ENCODE results near the gene IL24.

The IL24 gene

DNA sequence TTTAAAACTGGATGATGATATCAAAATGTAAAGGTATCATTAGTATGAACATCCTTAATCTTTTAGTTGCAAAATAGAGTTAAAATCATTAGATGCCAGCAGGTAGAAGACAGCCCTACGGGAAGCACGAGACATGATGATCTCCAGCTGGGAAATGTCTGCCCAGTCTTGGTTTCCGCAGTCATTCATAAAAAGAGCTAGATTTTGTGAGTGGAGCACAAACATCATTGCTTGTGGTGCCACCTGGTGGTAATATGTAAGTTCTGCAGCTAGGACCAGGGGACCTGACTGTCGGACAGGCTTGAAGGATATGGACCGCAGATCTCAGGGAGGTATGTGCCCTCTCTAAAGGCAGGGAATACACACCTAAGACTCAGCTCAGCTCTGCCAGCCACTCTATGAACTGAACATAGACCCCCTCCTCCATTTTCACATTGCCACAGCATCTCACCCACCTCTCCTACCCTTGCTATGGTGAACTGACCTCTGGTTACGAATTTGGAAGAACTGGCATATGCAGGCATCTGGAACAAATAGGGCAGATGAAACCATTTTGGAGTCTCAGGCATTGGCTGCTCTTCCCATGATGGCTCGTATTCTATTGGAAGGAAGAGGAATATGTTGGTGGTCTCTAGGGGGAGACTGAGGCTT, 15.3 kb downstream of the IL24 start:
- TF ChIP-seq CTCF (IDR thresholded peaks at IDR 0.05; ENCODE audit: low read depth, low read length) = peak; percentile 65
- H3K4me3 ChIP-seq (ENCODE audit: low read depth, low read length) = no peak overlapping the region

DNA sequence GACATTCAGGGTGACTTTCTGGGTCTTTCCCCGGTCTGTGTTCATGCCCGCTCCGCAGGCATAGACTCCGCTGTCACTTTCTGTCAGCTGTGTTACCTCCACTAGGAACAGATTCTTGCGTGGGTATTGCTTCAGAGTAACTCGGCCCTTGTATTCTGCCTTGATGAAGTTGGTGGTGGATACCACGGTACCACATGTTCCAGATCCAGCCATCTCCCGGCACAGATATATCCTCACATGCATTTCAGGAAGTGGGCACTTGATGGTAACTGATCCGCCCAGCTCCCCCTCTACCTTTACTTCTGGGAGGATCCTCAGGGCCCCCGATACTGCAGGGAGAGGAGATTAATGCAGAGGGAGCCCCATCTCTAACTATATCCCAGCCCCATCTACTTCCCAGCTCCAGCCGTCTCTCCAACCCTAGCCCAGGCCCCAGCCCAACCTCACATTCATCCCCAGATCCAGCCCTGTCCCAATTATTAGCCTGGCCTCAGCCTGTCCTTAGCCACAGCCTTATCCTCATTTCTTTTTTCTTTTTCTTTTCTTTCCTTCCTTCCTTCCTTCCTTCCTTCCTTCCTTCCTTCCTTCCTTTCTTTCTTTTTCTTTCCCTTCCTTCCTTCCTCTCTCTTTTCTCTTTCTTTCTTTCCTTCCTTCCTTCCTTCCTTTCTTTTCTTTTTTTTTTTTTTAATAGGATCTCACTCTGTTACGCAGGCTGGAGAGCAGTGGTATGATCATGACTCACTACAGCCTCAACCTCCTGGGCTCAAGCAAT, 16.7 kb downstream of the IL24 start:
- no peak for TF ChIP-seq CTCF (IDR thresholded peaks at IDR 0.05; ENCODE audit: low read depth, low read length)
- no peak overlapping the region for H3K4me3 ChIP-seq (ENCODE audit: low read depth, low read length)

DNA sequence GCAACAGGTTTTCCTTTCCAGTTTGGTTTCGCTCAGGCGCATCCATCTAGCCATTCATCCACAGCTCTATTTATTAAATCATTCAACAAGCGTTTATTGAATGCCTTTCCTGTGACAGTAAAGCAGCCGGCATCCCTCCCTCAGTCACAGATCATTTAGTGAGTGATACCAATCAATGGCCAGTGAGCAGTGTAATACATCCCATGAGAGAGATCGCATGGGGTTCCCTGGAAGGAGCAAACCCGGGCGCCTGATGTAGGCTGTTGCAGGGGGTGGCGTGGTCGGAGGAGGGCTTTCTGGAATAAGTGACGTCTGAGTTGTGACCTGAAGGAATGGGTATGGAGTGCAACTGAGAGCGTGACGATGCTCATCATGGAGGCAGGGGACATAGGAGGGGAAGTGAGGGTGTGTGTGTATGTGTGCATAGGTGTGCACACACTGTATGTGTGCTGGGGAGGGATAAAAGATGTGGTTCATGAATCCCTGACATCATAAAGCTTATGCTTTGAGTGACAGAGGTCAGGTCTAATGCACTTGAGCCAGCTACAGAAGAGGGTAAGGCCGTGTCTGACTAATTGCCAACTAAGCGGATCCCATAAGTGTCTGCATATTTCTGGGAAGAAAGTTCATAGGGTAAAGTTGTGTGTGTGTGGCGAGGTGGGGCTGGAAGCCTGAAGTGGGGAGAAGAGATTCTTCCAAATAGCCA, 17.9 kb downstream of the IL24 start:
- no peak for TF ChIP-seq CTCF (IDR thresholded peaks at IDR 0.05; ENCODE audit: low read depth, low read length)

GRCh38 chr1:206916000-206916709, 18.9 kb downstream of the IL24 start:
- no peak for TF ChIP-seq CTCF (IDR thresholded peaks at IDR 0.05; ENCODE audit: low read depth, low read length)
- no peak overlapping the region for H3K4me3 ChIP-seq (ENCODE audit: low read depth, low read length)

More for the DNA sequence above, 17.9 kb downstream of the IL24 start:
- no peak overlapping the region for H3K4me3 ChIP-seq (ENCODE audit: low read depth, low read length)

GRCh38 chr1:206918076-206918475, 20.8 kb downstream of the IL24 start:
- TF ChIP-seq CTCF (IDR thresholded peaks at IDR 0.05; ENCODE audit: low read depth, low read length) = no peak

GRCh38 chr1:206921772-206922265, 24.6 kb downstream of the IL24 start, which contains the start of gene FCMR:
TSS of gene FCMR (minus strand) at chr1:206921941. CDS start at chr1:206921854, 87 bp downstream.
- H3K4me3 ChIP-seq (ENCODE audit: low read depth, low read length) = no peak within 1 kb of the TSS
- no peak for TF ChIP-seq CTCF (IDR thresholded peaks at IDR 0.05; ENCODE audit: low read depth, low read length)

More at GRCh38 chr1:206918076-206918475, 20.8 kb downstream of the IL24 start:
- no peak overlapping the region for H3K4me3 ChIP-seq (ENCODE audit: low read depth, low read length)

Measured in WI38 (cell line).